GM18499 (cell line): Measurements from ENCODE around the gene DCLRE1B.

Experiments used
- ATAC-seq: cut with Tn5 transposase; IDR thresholded peaks from one replicate; pipeline ENCODE4 v1.9.1; 2021; ENCODE audit warnings: moderate number of reproducible peaks; ENCODE audit not compliant: insufficient read depth, unreplicated experiment

Gene DCLRE1B

DNA sequence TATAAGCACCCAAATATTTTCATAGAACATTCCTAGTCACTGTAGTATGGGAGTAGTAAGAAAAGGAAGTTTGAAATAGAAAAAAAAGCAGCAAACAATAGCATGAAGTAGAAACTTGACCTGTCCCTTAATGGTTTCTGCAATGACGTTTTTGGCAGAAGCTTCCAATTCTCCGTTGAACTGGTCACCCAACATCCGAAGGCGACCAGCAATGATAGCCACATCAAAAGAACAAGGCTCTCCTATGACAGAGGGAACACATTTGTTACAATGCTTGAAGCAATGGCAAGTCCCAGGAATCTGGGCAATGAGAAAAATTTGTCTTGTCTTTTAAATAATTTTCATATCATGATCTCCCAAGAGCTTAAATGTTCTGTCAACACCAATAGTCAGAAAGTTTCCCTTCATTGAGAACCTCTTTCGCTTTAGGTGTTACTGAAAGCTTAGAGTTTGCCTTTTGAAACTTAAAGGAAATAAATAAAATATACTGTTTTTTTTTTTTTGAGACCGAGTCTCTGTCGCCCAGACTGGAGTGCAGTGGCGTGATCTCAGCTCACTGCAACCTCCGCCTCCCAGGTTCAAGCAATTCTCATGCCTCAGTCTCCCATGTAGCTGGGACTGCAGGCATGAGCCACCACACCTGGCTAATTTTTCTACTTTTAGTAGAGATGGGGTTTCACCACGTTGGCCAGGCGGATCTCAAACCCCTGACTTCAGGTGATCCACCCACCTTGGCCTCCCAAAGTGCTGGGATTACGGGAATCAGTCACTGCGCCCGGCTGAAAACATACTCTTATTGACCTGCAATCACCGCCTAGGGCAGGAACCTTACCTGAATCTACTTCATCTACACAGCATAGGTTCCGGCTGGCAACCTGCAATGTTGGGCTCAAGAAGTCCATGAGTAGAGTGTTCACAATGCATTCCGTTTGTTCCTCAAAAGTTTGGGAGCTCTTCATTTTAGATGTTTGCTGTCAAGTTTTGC, 18.4 kb upstream of the DCLRE1B start:
- no peak for ATAC-seq

GRCh38 chr1:113887402-113888175, 17.5 kb upstream of the DCLRE1B start, which contains the start of gene BCL2L15:
BCL2L15 (minus strand) TSS chr1:113887581; CDS start chr1:113887375, 206 bp downstream.
- no peak for ATAC-seq

- no peak for ATAC-seq
Measured at GRCh38 chr1:113890816-113891215, 14.3 kb upstream of the DCLRE1B start.

- ATAC-seq = no peak
Measured at GRCh38 chr1:113891631-113892220, 13.4 kb upstream of the DCLRE1B start.

DNA sequence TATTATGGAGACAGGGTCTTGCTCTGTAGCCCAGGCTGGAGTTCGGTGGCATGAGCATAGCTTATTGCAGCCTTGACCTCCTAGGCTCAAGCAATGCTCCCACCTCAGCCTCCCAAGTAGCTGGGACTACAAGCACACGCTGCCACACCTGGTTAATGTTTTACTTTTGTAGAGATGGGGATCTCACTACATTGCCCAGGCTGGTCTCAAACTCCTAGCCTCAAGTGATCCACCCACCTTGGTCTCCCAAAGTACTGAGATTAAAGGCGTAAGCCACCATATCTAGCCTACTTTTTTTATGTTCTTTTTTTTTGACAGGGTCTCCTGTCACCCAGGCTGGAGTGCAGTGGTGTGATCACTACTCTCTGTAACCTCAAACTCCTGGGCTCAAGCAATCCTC, 11.9 kb upstream of the DCLRE1B start:
- no peak for ATAC-seq

GRCh38 chr1:113895098-113895497, 10.0 kb upstream of the DCLRE1B start:
- ATAC-seq = no peak

GRCh38 chr1:113895961-113896360, 9.2 kb upstream of the DCLRE1B start:
- no peak for ATAC-seq

DNA sequence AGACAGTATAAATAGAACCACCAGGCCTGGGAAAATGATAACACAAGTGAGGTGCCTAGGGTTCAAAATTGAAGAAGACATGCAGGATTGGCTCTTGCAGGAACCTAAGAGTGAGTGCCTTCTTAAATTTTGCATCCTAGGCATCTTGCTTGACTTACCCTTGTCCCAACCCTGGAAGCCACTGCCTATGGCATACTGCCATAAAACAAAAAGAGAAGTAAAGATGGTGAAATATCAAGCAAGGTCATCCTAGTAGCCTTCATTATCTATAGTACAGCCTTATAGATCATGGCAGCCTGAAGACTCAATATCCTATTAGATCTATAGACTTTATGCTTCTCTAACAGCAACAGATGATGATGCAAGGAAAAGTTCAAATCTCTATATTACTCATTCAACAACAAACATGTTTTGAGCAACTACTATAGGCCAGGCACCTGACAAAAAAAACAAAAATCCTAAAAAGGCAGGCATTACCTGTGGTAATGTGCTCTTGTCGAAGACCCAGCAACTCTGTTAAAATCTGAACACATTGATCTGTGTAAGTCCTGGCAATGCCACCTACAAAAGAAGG, 6.8 kb upstream of the DCLRE1B start:
- ATAC-seq = no peak

DNA sequence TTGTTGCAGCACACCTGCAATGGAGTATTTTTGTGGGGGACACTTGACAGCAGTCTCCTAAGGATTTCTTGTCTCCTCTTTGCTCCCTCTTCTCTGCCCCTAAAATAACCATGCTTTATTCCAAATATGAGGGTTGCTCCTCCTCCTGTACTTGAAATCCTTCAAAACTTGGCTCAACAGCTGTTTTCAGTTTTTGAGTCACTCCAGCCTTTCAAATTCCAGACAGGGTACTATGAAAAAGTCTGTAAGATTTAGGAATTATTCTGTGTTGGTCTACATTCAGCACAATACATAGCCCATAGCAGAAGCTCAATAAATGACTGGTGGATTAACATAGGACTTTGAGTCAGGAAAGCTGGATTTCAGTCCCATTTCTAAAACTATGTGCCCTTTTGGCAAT, 6.0 kb upstream of the DCLRE1B start:
- no peak for ATAC-seq

DNA sequence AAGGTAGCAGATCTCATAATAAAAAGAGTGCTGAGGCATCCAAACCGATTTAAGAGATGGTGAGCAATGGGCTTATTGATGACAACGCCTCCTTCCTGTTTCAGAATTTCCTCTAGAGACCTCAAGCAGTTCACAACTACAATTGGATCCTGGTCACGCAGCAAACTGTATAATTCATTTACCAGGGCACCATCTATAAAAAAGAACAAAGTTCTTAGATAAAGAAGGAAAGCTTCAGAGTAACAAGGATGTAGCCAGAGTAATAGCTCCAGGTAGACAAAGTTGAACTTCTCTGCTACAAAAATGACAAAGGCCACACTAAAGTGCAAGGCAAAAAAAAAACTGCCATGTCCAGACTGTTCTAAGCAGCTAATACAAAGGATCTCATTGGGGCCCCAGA, 3.9 kb upstream of the DCLRE1B start:
- no peak for ATAC-seq

GRCh38 chr1:113903501-113904292, 1.4 kb upstream of the DCLRE1B start:
- ATAC-seq = no peak

DNA sequence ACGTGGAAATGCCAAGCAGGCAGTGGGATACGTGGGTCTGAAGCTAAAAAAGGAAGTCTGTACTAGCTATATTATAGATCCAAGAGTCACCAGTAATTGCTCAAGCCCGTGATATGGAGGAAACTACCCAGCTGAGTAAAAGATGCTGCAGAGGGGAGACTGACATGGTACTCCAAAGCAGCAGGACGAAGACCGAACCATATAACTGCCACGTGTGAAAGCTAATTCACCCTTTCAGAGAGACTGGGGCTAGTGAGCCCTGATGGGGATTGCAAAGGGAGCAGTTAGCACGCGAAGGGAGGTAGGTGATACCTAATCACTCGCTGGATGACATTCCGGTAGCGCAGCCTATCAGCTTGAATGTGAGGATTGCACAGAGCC, 843 bp upstream of the DCLRE1B start:
- ATAC-seq = peak; percentile 11

GRCh38 chr1:113905435-113905861, 322 bp downstream of the DCLRE1B start:
- ATAC-seq = no peak

DNA sequence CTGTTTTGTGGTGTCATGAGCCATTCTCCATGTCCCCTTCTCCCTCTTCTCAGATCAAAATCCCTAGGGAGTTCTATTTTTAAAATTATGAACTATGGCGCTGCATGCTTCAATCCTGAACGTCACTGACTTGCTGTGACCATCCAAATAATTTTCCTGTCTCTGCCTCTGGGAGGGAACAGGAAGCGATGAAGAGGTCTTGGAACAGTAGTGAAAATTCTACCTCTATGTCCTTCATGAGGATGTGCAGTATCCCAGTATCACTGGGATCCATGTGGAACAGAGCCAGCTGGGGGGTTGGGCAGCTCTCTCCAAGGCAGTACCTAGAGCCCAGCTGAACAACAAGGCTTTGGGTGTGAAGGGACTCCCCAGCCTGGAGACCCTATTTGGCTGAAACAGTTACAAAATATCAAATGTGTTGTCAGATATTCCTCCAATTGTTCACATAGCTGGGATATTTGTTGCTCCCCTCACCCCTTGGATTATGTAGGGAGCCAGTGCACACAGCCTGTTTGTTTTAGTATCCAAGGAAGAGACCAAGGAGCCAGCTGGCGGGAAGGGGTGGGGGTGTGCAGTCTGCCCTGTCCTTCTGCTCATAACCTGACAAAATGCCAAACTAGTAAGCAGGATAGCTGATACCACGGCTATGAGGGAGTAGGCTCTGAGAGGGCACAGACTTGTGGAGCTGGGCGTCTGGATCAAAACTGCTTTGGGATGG, 7.6 kb downstream of the DCLRE1B start:
- no peak for ATAC-seq

- ATAC-seq = no peak
Measured at GRCh38 chr1:113913312-113913668, 8.2 kb downstream of the DCLRE1B start.

DNA sequence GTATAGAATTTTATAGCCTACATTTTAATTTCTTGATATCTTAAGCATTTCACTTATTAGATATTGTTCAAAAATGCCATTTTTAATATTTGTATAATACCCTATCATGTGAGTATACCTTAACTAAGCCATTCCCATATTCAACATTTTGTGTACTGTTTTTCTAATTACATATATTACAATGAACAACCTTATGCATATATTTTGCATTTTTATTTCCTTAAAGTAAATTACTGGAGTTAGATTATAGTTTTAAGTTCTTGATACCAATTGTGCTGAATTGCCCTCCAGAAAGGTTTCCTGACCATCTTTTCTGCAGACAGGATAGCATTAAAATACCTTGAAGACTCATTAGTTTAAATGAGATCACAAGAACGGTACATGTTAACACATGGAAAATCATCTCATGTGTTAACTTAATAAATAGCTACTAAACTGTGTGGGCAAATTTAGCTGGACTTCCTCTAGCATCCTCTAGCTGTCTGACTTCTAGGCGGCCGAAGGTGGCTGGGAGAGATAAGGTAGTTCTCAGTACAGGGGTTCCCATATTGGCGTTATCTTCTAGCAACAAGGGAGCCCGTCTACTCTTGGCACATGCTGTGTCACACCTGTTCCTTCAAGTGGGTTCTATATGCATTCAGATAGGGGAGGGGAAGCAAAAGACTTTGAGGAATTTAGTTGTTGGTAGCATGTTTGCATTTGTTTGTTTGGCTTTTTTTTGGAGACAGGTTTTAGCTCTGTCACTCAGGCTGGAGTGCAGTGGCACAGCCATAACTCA, 8.9 kb downstream of the DCLRE1B start:
- no peak for ATAC-seq

DNA sequence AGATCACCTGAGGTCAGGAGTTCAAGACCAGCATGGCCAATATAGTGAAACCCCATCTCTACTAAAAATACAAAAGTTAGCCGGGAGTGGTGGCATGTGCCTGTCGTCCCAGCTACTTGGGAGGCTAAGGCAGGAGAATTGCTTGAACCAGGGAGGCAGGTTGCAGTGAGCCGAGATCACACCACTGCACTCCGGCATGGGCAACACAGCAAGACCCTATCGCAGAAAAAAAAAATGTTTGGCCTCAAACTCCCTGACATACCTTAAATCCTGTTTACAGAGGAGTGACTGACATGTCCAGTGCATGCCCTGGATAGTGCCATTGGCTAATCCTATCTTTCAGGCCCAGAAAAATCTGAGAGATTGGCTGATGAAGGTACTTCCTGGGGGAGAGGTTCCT, 11.8 kb downstream of the DCLRE1B start:
- ATAC-seq = no peak

DNA sequence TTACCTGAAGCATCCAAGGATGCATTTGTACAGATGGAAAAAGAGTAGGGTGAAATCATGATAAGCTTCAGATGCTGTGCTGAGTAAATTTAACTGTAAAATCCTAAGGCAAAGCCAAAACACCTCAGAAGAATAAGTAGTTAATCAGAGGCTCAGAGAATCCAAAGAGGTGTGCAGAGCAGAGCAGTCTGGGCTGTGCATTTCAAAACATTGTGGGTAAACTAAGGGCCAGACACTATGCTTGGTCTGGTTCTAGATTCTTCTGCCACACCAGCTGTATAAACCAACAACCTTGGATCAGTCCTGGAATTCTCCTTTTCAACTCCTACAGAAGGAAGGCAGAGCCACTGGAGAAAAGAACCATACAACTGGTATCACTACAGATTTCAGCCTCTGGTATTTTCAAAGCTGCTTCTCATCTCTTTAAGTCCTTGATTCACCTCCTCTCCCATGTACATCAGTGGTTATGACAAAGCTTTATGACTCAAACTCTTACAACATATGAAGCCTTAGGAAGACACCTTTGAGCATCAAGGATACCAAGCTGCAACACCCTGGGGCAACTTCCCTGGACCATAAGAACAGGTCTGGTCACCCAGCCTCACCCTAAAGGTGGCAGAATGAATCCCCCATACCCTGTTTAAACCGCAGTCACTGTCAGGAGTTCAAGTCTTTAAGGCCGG, 12.4 kb downstream of the DCLRE1B start:
- no peak for ATAC-seq
